ENCODE data around the gene TCTN1. TPM values are rescaled to one million over a fixed set of nuclear protein-coding genes. Genes with fewer than 3 reads are reported as not detected.

TCTN1 gene
- total RNA-seq, 2 experiments from 2014 or later, result 5.0 to 5.5 TPM

DNA sequence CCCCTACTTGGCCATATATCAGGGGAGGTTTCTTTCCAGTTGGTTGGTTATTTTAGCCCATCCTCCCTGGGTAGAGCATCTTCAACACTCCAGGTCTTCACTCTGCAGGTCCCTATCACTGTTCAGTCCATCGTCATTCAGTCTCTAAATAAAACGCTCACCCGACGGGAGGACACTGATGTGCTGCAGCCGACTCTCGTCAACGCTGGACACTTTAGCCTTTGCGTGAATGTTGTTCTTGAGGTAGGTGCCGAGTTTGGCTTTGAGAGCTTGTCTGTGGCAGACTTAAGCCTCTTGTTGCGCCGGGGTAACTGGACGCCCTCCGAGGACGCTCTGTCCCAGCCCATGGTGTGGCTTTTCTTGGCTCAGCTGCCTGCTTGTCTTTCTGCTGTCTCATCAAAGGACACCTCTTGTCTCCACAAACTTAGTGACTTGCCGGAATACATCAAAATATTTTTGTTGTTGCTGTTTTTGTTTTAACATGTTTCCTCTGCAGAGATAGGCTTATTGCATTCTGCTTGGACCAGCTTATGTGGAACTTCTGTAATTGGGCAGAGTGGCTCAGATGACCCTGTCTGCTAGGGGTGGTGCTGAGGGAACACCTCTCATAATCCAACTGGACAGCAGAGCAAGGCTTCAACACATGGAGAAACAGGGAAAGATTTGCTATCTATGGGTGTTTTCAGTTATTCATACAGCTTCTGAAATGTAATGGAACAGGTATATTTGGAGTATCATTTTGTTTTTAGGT lies 26.5 kb downstream of the TCTN1 start:
- ATAC-seq (ENCODE audit: poor library complexity) (no peak), DNase-seq (no peak)
- Mint-ChIP-seq H3K4me1 (ENCODE audit: low read depth) (peaks cover 46% of the 10 kb centered on the region), H3K27me3 (no peaks in the 10 kb centered on the region), H3K4me3 (no peak overlapping the region), H3K9me3 (no peaks in the 10 kb centered on the region), H3K27ac (no peak overlapping the region), H3K36me3 (ENCODE audit: low read depth) (no peaks in the 10 kb centered on the region)
- Histone ChIP-seq H3K9me3 (ENCODE audit: control insufficient read depth in 1 of 2, insufficient read depth in 1 of 2, low read length in 2 of 2) (no peaks in the 10 kb centered on the region), H3K27me3 (ENCODE audit: control insufficient read depth in 1 of 2, insufficient read depth in 2 of 2, low read length in 2 of 2) (no peaks in the 10 kb centered on the region), H3K4me1 (ENCODE audit: insufficient read depth, low read length) (peaks cover 3% of the 10 kb centered on the region), H3K36me3 (ENCODE audit: insufficient read depth, low read length) (no peaks in the 10 kb centered on the region), H3K4me3 (ENCODE audit: low read length) (no peak overlapping the region), H3K27ac (ENCODE audit: low read depth in 1 of 2, low read length in 2 of 2) (no peak overlapping the region)
- POLR2A ChIA-PET, result interaction anchor here (0.7 kb wide), 1 partner anchor 27 kb away, joined by 3 read pairs; the partner anchor contains the start of gene TCTN1
- CTCF ChIA-PET, result no interaction called here
- TF ChIP-seq, protein P1, sequence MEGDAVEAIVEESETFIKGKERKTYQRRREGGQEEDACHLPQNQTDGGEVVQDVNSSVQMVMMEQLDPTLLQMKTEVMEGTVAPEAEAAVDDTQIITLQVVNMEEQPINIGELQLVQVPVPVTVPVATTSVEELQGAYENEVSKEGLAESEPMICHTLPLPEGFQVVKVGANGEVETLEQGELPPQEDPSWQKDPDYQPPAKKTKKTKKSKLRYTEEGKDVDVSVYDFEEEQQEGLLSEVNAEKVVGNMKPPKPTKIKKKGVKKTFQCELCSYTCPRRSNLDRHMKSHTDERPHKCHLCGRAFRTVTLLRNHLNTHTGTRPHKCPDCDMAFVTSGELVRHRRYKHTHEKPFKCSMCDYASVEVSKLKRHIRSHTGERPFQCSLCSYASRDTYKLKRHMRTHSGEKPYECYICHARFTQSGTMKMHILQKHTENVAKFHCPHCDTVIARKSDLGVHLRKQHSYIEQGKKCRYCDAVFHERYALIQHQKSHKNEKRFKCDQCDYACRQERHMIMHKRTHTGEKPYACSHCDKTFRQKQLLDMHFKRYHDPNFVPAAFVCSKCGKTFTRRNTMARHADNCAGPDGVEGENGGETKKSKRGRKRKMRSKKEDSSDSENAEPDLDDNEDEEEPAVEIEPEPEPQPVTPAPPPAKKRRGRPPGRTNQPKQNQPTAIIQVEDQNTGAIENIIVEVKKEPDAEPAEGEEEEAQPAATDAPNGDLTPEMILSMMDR (IDR thresholded peaks at IDR 0.05), result no peak
- intact Hi-C loops (cut with DNase I, micrococcal nuclease), result no loop called here

DNA sequence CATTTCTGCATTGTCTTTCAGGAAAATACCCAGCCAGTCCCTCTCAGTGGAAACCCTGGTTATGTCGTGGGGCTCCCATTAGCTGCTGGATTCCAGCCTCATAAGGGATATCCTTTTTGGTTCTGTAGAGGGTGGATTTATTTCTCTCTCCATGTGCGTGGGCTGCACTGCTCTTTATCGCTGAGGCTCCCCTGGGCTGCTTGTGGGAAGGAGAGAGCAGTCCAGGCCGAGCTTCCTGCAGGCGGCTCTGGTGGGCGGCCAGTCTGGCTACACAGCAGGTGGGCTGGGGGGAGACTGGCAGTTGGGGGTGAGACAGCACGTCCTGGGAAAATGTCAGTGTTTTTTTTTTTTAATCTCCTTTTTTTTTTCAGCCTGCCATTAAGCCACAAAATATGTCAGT lies 27.6 kb downstream of the TCTN1 start:
- CTCF ChIA-PET, result no interaction called here
- intact Hi-C loops (cut with DNase I, micrococcal nuclease), result no loop called here
- Histone ChIP-seq H3K27ac (ENCODE audit: low read depth in 1 of 2, low read length in 2 of 2) (no peak overlapping the region), H3K36me3 (ENCODE audit: insufficient read depth, low read length) (no peaks in the 10 kb centered on the region), H3K9me3 (ENCODE audit: control insufficient read depth in 1 of 2, insufficient read depth in 1 of 2, low read length in 2 of 2) (no peaks in the 10 kb centered on the region), H3K4me3 (ENCODE audit: low read length) (no peak overlapping the region), H3K27me3 (ENCODE audit: control insufficient read depth in 1 of 2, insufficient read depth in 2 of 2, low read length in 2 of 2) (no peaks in the 10 kb centered on the region), H3K4me1 (ENCODE audit: insufficient read depth, low read length) (peaks cover 3% of the 10 kb centered on the region)
- no peaks in the 10 kb centered on the region for H3K27me3 Mint-ChIP-seq
- no peak for ATAC-seq (ENCODE audit: poor library complexity)
- TF ChIP-seq, protein P1 (IDR thresholded peaks at IDR 0.05), result no peak
- peaks cover 51% of the 10 kb centered on the region for H3K4me1 Mint-ChIP-seq (ENCODE audit: low read depth)
- no peak overlapping the region for H3K27ac Mint-ChIP-seq
- H3K4me3 Mint-ChIP-seq, result no peak overlapping the region
- no peaks in the 10 kb centered on the region for H3K9me3 Mint-ChIP-seq
- H3K36me3 Mint-ChIP-seq (ENCODE audit: low read depth), result no peaks in the 10 kb centered on the region
- POLR2A ChIA-PET, result no interaction called here
- DNase-seq, result no peak

DNA sequence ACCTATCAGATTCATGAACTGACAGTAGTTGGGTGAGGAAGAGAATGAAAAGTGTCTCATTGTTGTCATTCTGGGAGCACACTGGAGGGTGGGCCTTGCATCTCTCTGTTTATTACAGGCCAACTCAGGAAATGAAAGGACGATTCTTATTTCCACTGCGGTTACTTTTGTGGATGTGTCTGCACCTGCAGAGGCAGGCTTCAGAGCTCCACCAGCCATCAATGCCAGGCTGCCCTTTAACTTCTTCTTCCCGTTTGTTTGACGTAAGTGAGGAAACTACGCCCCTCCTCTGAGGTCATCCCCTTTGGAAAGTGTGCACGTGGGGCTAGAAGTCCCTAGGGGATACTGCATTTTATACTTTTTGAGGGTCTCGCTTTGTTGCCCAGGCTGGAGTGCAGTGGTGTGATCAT lies 33.7 kb downstream of the TCTN1 start:
- H3K9me3 ChIP-seq (ENCODE audit: control insufficient read depth in 1 of 2, insufficient read depth in 1 of 2, low read length in 2 of 2), result no peaks in the 10 kb centered on the region
- no peak overlapping the region for H3K27ac ChIP-seq (ENCODE audit: low read depth in 1 of 2, low read length in 2 of 2)
- Mint-ChIP-seq H3K27me3 (no peaks in the 10 kb centered on the region), H3K4me3 (peak overlapping the region; percentile 40), H3K4me1 (ENCODE audit: low read depth) (peaks cover 48% of the 10 kb centered on the region), H3K27ac (peak overlapping the region; percentile 88), H3K9me3 (no peaks in the 10 kb centered on the region), H3K36me3 (ENCODE audit: low read depth) (peaks cover 37% of the 10 kb centered on the region)
- peak in 5 of 14 experiments; percentile 2 to 43 (median 27) for DNase-seq
- H3K27me3 ChIP-seq (ENCODE audit: control insufficient read depth in 1 of 2, insufficient read depth in 2 of 2, low read length in 2 of 2), result no peaks in the 10 kb centered on the region
- peaks cover 23% of the 10 kb centered on the region for H3K36me3 ChIP-seq (ENCODE audit: insufficient read depth, low read length)
- TF ChIP-seq, protein P1 (IDR thresholded peaks at IDR 0.05), result no peak
- ChIA-PET CTCF (no interaction called here), POLR2A (no interaction called here)
- intact Hi-C loops (cut with DNase I, micrococcal nuclease), result no loop called here
- peak; percentile 91 for ATAC-seq (ENCODE audit: poor library complexity)
- peaks cover 14% of the 10 kb centered on the region for H3K4me1 ChIP-seq (ENCODE audit: insufficient read depth, low read length)
- no peak overlapping the region for H3K4me3 ChIP-seq (ENCODE audit: low read length)
